ENCODE data around the gene POP4.

Gene POP4

DNA sequence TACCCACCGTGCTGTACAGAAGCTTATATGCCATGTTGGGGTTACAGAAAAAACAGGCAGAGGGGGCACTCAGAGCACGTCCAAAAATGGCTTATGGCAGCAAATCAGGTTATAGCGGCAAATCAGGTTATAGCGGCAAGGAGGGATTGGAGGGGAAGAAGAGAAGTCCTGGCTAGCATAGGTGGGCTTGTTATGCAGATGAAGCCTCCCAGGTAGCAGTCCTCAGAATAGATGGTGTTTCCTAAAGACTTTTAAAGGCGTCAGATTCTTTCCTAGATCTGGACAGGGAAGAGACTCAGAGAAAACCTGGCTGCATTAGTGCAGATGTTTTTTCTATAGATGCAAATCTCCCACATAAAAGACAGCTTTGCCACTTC, 39.4 kb downstream of the POP4 start:
- POLR2A ChIA-PET: interaction anchor here (0.8 to 0.9 kb wide), 2 partner anchors 20 to 26 kb away, joined by 3 read pairs; partner anchors contain the start of gene PLEKHF1
- CTCF ChIA-PET: interaction anchor here (3.3 kb wide), 1 partner anchor 17 kb away, joined by 15 read pairs; no protein-coding TSS in a partner anchor
- Histone ChIP-seq H3K4me1 (ENCODE audit: control insufficient read depth, insufficient read depth, low read length) (peaks cover 7% of the 10 kb centered on the region; the same call in 1 of the 2 replicates), H3K27ac (ENCODE audit: extremely low read depth, low read depth, low read length) (no peak overlapping the region), H3K9me3 (ENCODE audit: control insufficient read depth, insufficient read depth, low read depth, low read length) (no peaks in the 10 kb centered on the region), H3K36me3 (ENCODE audit: control insufficient read depth in 2 of 2, insufficient read depth in 1 of 2, low read length in 2 of 2) (no peaks in the 10 kb centered on the region), H3K4me3 (ENCODE audit: low read depth, low read length) (no peak overlapping the region)
- TF ChIP-seq ZNF785 (tag by site-specific recombination; IDR thresholded peaks at IDR 0.05) (no peak), HOXD13 (CRISPR knock-in tag; IDR thresholded peaks at IDR 0.05; ENCODE audit: borderline replicate concordance) (no peak), ZNF707 (tag by site-specific recombination; IDR thresholded peaks at IDR 0.05) (no peak), ZNF157 (tag by site-specific recombination; IDR thresholded peaks at IDR 0.05) (no peak), ZNF366 (tag by site-specific recombination; conservative IDR thresholded peaks at IDR 0.05) (no peak), ZNF843 (tag by site-specific recombination; IDR thresholded peaks at IDR 0.05) (no peak), ZBTB17 (tag by site-specific recombination; IDR thresholded peaks at IDR 0.05) (no peak), ZNF529 (tag by site-specific recombination; IDR thresholded peaks at IDR 0.05; ENCODE audit: insufficient replicate concordance) (no peak), ZNF600 (tag by site-specific recombination; IDR thresholded peaks at IDR 0.05) (no peak), MZF1 (tag by site-specific recombination; IDR thresholded peaks at IDR 0.05; ENCODE audit: borderline replicate concordance) (no peak), ZFP3 (tag by site-specific recombination; IDR thresholded peaks at IDR 0.05; ENCODE audit: low read depth) (no peak), ZNF514 (tag by site-specific recombination; IDR thresholded peaks at IDR 0.05) (no peak), TCF7L2 (IDR thresholded peaks at IDR 0.05; ENCODE audit: borderline replicate concordance, low read depth, low read length) (no peak), GLI4 (tag by site-specific recombination; IDR thresholded peaks at IDR 0.05) (no peak)
- TF ChIP-seq, protein P1, sequence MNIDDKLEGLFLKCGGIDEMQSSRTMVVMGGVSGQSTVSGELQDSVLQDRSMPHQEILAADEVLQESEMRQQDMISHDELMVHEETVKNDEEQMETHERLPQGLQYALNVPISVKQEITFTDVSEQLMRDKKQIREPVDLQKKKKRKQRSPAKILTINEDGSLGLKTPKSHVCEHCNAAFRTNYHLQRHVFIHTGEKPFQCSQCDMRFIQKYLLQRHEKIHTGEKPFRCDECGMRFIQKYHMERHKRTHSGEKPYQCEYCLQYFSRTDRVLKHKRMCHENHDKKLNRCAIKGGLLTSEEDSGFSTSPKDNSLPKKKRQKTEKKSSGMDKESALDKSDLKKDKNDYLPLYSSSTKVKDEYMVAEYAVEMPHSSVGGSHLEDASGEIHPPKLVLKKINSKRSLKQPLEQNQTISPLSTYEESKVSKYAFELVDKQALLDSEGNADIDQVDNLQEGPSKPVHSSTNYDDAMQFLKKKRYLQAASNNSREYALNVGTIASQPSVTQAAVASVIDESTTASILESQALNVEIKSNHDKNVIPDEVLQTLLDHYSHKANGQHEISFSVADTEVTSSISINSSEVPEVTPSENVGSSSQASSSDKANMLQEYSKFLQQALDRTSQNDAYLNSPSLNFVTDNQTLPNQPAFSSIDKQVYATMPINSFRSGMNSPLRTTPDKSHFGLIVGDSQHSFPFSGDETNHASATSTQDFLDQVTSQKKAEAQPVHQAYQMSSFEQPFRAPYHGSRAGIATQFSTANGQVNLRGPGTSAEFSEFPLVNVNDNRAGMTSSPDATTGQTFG (tag by site-specific recombination; IDR thresholded peaks at IDR 0.05; ENCODE audit: borderline replicate concordance): no peak

DNA sequence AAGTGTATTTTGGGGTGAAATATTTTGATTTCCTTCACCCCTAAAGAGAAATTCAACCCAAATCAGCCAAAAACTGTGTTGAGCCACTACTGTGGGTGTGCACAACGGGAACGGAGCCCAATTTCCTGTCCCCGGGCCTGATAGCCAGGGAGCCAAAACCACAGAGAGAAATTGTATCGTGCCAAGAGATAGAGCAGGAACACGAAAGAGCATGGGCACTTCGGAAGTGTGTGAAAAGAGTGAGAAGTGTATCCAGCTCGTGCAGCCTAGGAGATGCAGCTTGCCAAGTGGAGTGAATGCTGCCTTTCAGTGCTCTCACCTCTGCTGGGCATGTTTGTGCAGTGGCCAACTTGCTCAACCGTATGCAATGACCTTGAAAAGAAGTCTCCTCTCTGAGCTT, 39.8 kb downstream of the POP4 start:
- Histone ChIP-seq H3K9me3 (ENCODE audit: control insufficient read depth, insufficient read depth, low read depth, low read length) (no peaks in the 10 kb centered on the region), H3K27ac (ENCODE audit: extremely low read depth, low read depth, low read length) (no peak overlapping the region), H3K36me3 (ENCODE audit: control insufficient read depth in 2 of 2, insufficient read depth in 1 of 2, low read length in 2 of 2) (no peaks in the 10 kb centered on the region), H3K4me1 (ENCODE audit: control insufficient read depth, insufficient read depth, low read length) (peaks cover 7% of the 10 kb centered on the region; the same call in 1 of the 2 replicates), H3K4me3 (ENCODE audit: low read depth, low read length) (no peak overlapping the region)
- TF ChIP-seq ZNF248 (tag by site-specific recombination; IDR thresholded peaks at IDR 0.05) (no peak), ZNF560 (tag by site-specific recombination; IDR thresholded peaks at IDR 0.05; ENCODE audit: borderline replicate concordance) (no peak), MYNN (tag by site-specific recombination; IDR thresholded peaks at IDR 0.05; ENCODE audit: borderline replicate concordance) (no peak), ZNF792 (tag by site-specific recombination; IDR thresholded peaks at IDR 0.05) (no peak), YY1 (tag by site-specific recombination; IDR thresholded peaks at IDR 0.05) (no peak), ZNF626 (tag by site-specific recombination; IDR thresholded peaks at IDR 0.05) (no peak), ZNF112 (tag by site-specific recombination; IDR thresholded peaks at IDR 0.05) (no peak), KLF1 (tag by site-specific recombination; IDR thresholded peaks at IDR 0.05) (no peak), SALL2 (tag by site-specific recombination; IDR thresholded peaks at IDR 0.05; ENCODE audit: borderline replicate concordance) (no peak)
- POLR2A ChIA-PET: interaction anchor here (0.7 to 0.9 kb wide), 2 partner anchors 26 to 39 kb away, joined by 3 read pairs; partner anchors contain the start of gene POP4
- CTCF ChIA-PET: interaction anchor here (0.7 to 3.3 kb wide), 3 partner anchors 16 to 34 kb away, joined by 4 to 15 read pairs (median 5); no protein-coding TSS in a partner anchor

Data from HEK293 (cell line).